Activated CD4-positive, CD25-positive, alpha-beta regulatory T cell treated with anti-CD3 and anti-CD28 coated beads, Interleukin-2, amount 50 U/mL, for 24 hours (primary cell): ENCODE data around the gene NEK8.
"Not testable (repeated sequence)": the region's sequence is repeated elsewhere in the genome, so short reads cannot be mapped to it uniquely, and the experiment has no call there.

Experiments used
- ATAC-seq, 2 donors: fragments of 150-1000 bp; cut with Tn5 transposase; one replicate each; pipeline ENCODE4 v1.10.0; 2021; ENCODE audit warnings: mild to moderate bottlenecking in 1 of 2, moderate library complexity in 1 of 2

NEK8 gene

DNA sequence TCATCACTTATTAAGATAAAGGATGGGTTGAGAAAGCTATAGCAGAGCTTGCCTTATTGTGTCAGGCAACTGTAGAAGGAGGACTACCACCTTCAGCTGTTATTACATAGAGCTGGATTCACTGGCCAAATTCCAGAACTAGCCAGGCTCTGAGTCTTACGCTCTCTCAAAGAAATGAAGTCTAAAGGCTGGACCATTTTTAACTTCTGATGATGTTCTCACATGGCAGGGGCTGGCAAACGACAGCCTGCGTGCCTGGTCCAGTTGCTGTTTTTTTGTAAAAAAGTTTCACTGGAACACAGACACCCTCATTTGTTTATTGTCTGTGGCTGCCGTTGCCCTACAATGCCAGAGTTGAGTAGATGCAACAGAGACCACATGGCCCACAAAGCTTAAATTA, 36.5 kb downstream of the NEK8 start:
- no peak for ATAC-seq

GRCh38 chr17:28773736-28774135, 45.1 kb downstream of the NEK8 start:
- ATAC-seq = no peak

- ATAC-seq = no peak
These were observed 45.6 kb downstream of the NEK8 start for GRCh38 chr17:28774206-28774605.

DNA sequence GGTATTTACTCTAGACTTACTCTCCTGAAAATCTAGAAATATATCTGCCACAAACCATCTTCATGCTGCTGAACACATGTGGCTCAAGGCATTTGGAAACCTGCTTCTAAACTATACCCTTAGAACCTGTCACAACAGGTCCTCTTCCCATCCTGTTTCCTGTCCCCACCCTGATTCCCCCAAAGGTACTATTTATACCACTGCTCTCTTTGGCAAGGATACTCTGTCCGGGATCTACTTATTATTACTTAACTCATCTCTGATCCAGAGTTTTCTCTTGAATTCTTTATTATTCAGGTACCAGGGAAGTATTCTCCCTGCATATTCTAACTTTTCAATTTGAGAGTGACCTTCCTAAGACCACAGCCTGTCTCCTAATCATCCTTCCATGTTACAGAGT, 48.6 kb downstream of the NEK8 start:
- ATAC-seq = no peak

DNA sequence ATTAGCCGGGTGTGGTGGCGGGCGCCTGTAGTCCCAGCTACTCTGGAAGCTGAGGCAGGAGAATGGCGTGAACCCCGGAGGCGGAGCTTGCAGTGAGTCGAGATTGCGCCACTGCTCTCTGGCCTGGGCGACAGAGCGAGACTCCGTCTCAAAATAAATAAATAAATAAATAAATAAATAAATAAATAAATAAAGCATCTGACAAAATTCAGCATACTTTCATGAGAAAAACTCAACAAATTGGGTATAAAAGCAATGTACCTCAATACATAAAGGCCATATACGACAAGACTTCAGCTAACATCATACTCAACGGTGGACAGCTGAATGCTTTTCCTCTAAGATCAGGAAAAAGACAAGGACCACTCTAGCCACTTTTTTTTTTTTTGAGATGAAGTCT, 51.0 kb downstream of the NEK8 start:
- ATAC-seq = not testable (repeated sequence)

DNA sequence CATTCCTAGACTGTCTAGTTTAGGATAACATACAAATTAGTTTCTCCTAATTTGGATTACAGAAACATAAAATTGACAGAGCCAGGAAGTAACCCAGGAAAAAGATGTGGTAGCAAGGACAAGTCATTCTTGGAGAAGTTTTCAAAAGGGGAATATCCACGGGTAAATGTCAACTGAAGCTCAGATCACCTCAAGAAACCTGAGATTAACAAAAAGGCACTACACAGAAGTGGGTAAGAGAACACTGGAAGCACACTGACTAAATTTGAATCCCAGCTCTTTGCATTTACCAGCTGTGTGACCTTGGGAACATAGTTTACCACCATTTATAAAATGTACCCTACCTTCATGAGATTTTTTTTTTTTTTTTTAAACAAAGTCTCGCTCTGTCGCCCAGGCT, 54.6 kb downstream of the NEK8 start:
- ATAC-seq = no peak

DNA sequence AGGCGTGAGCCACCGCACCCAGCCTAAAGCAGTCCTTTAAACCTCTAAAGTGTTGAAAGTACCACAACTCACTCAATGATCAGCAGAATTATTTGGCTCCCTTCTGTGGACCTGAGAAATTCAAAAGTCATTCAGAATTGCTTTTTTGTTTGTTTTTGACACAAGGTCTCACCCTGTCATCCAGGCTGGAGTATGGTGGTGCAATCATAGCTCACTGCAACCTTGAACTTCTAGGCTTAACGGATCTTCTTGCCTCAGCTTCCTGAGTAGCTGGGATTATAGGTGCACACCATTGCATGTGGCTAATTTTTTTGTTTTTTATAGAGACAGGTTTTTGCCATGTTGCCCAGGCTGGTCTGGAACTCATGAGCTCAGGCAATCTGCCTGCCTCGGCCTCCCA, 59.5 kb downstream of the NEK8 start:
- ATAC-seq = no peak
